Lung (tissue), 12 donors: ENCODE data around the gene ZNF532. TPM values are rescaled to one million over a fixed set of nuclear protein-coding genes. Genes with fewer than 3 reads are reported as not detected.

Experiments
- ATAC-seq: fragments of 200-7000 bp; cut with Tn5 transposase; one replicate; pipeline ENCODE4 v1.9.1; 2020; ENCODE audit warnings: moderate number of reproducible peaks; ENCODE audit not compliant: insufficient read depth, low FRiP score
- DNase-seq, 3 donors: peaks; one replicate each; pipeline ENCODE4 v3.0.0-alpha.2; 2013 to 2017
- H3K27ac ChIP-seq, 2 donors: one replicate each; pipeline ENCODE4 v1.5.1; 2013; ENCODE audit warnings: mild to moderate bottlenecking in 2 of 2, moderate library complexity in 2 of 2, control low read depth in 1 of 2, inconsistent platforms in 1 of 2, low read depth in 1 of 2, low read length in 1 of 2
- H3K27me3 ChIP-seq, 3 donors: one replicate each; pipeline ENCODE4 v1.5.1; 2013; ENCODE audit warnings: low read length in 2 of 3; ENCODE audit not compliant: control insufficient read depth in 3 of 3, insufficient read depth in 3 of 3
- H3K36me3 ChIP-seq, 4 donors: one replicate each; pipeline ENCODE4 v1.5.1; 2013; ENCODE audit warnings: low read length in 4 of 4, mild to moderate bottlenecking in 1 of 4, moderate library complexity in 1 of 4; ENCODE audit not compliant: control insufficient read depth in 4 of 4, insufficient read depth in 4 of 4
- H3K4me1 ChIP-seq, 5 donors: one replicate each; pipeline ENCODE4 v1.5.1; 2013; ENCODE audit warnings: low read length in 5 of 5, mild to moderate bottlenecking in 2 of 5, moderate library complexity in 1 of 5; ENCODE audit not compliant: control insufficient read depth in 5 of 5, insufficient read depth in 5 of 5
- H3K4me3 ChIP-seq: one replicate; pipeline ENCODE4 v1.5.1; 2013; ENCODE audit warnings: mild to moderate bottlenecking, control low read depth, moderate library complexity
- H3K9ac ChIP-seq, 2 donors: one replicate each; pipeline ENCODE4 v1.5.1; 2013; ENCODE audit warnings: low read length in 2 of 2, control low read depth in 1 of 2; ENCODE audit not compliant: insufficient read depth in 1 of 2
- H3K9me3 ChIP-seq, 4 donors: one replicate each; pipeline ENCODE4 v1.5.1; 2013; ENCODE audit warnings: low read length in 3 of 4, mild to moderate bottlenecking in 1 of 4, moderate library complexity in 1 of 4; ENCODE audit not compliant: control insufficient read depth in 4 of 4, insufficient read depth in 3 of 4
- CTCF ChIP-seq: IDR thresholded peaks from 2 replicates; pipeline ENCODE4 v1.5.1; 2012; ENCODE audit warnings: mild to moderate bottlenecking; ENCODE audit errors: control extremely low read depth, extremely low read depth
- WGBS, 2 donors: extraction: QIAGEN DNeasy Blood & Tissue Kit; methylation state at CpG; one replicate each; pipeline ENCODE4 v1.1.7; 2013; 5-methylcytosine and 5-hydroxymethylcytosine counted together
- polyA plus RNA-seq, 2 donors: library from polyadenylated mRNA; stranded (reverse); fragments of 200-250 nt; gene quantifications; one replicate each; pipeline ENCODE4 v1.2.1, GENCODE V29; 2013
- total RNA-seq, 2 donors: library from RNA; depleted of rRNA in 1 of 2; stranded (reverse); fragments of >200 nt in 1 of 2; gene quantifications; one replicate each; pipeline ENCODE4 v1.2.1, GENCODE V29; 2014 to 2021
- donor health status: control.
- donor health status: control.
- donor health status: Bipolar disorder and iron deficiency.
- donor health status: healthy.
- donor health status: DM: yes; HTN: yes; CAD: no.

Gene ZNF532
- total and polyA plus RNA-seq, 4 donors, result 12.3 to 128 (median 38.6) TPM

GRCh38 chr18:59026831-59027410 lies 162.2 kb downstream of the ZNF532 start:
- no peak overlapping the region for H3K4me3 ChIP-seq
- WGBS, 2 donors, result 88% methylated on average over 12 of the region's 12 CpGs
- no peaks in the 10 kb centered on the region for H3K27me3 ChIP-seq
- H3K36me3 ChIP-seq, result no peaks in the 10 kb centered on the region
- no peaks in the 10 kb centered on the region for H3K9me3 ChIP-seq
- H3K4me1 ChIP-seq, result peaks cover 0 to 16% (median 3%) of the 10 kb centered on the region in 5 donors
- ATAC-seq, result no peak
- H3K27ac ChIP-seq, result no peak overlapping the region
- no peak for TF ChIP-seq CTCF
- no peak overlapping the region for H3K9ac ChIP-seq
- DNase-seq, result no peak

- no peaks in the 10 kb centered on the region for H3K9me3 ChIP-seq
- no peaks in the 10 kb centered on the region for H3K27me3 ChIP-seq
- H3K9ac ChIP-seq, result no peak overlapping the region
- WGBS, 2 donors, result 81 to 84% methylated on average over 23 of the region's 23 CpGs
- no peak for TF ChIP-seq CTCF
- no peak overlapping the region for H3K4me3 ChIP-seq
- H3K4me1 ChIP-seq, result peaks cover 0 to 7% (median under 1%) of the 10 kb centered on the region in 5 donors
- DNase-seq, result peak in 2 of 3 donors; percentile 34 to 45
- no peaks in the 10 kb centered on the region for H3K36me3 ChIP-seq
- ATAC-seq, result no peak
- no peak overlapping the region for H3K27ac ChIP-seq
These were observed 165.2 kb downstream of the ZNF532 start for GRCh38 chr18:59029663-59030429.

- no peaks in the 10 kb centered on the region for H3K36me3 ChIP-seq
These were observed 167.6 kb downstream of the ZNF532 start for GRCh38 chr18:59032308-59032707.

More at GRCh38 chr18:59032308-59032707, 167.6 kb downstream of the ZNF532 start:
- no peaks in the 10 kb centered on the region for H3K9me3 ChIP-seq
- H3K27ac ChIP-seq, result no peak overlapping the region
- ATAC-seq (no peak), DNase-seq (no peak)
- 90 to 91% methylated on average over 8 of the region's 8 CpGs for WGBS, 2 donors
- no peak overlapping the region for H3K4me3 ChIP-seq
- H3K9ac ChIP-seq, result no peak overlapping the region
- H3K27me3 ChIP-seq, result no peaks in the 10 kb centered on the region
- no peak for TF ChIP-seq CTCF
- peaks cover 0 to 7% (median 0%) of the 10 kb centered on the region in 5 donors for H3K4me1 ChIP-seq
